ENCODE results near the gene SGPP2. TPM values are rescaled to one million over a fixed set of nuclear protein-coding genes. Genes with fewer than 3 reads are reported as not detected.
"Not testable (repeated sequence)": the region's sequence is repeated elsewhere in the genome, so short reads cannot be mapped to it uniquely, and the experiment has no call there.

SGPP2 gene
- total RNA-seq, 1 experiment from 2014 or later: not detected

DNA sequence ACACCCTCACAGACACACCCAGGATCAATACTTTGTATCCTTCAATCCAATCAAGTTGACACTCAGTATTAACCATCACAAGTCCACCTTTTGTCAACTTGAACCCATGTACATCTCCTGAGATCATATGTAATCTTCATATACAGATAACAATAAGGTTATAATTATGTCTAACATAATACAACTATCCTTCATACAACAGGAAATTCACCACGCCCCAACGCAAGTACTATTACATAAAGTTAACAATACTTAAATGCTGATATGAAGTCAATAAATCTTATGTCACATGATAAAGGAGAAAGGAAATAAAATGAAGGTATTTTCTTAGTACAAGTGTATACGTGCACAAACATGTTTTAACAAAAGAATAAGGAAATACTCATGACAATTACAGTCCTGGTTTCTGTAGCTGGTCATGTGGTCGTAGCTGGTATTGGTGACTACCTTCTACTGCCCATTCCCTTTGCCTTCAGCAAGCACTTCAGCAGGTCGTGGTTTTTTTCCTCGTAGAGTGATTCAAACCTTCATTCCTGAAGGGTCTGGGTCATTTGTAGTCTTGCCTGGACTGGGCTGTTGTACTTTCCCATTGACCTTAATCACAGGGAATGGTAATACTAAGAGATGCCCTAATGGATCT, 11.2 kb downstream of the SGPP2 start:
- H3K27ac ChIP-seq; H3K4me3 ChIP-seq; H3K27me3 ChIP-seq (replicated peaks); H3K4me1 ChIP-seq (replicated peaks); DNase-seq (ENCODE audit: low read depth in 1 of 2, low spot score in 2 of 2); H3K36me3 ChIP-seq; H3K9me3 ChIP-seq (replicated peaks): not testable (repeated sequence)

DNA sequence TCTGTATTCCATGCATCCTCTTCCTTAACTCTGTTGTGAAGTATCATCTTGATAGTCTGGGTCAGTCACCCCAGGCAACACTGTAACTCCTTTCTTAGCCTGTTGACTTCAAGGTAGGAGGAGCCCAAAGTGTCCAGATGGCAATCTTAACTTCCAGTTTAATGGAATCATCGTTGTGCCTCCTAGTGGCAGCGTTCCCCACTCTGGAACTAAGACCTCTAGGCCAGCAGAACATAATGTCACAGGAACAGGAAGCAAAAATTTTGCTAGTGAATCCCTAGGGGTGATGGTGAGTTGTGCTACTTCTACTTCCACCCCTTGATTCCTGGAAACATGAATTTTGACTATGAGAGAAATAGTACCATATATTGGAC, 11.7 kb downstream of the SGPP2 start:
- DNase-seq (ENCODE audit: low read depth in 1 of 2, low spot score in 2 of 2): no peak
- no peak overlapping the region for H3K4me3 ChIP-seq
- H3K4me1 ChIP-seq (replicated peaks): no peaks in the 10 kb centered on the region
- H3K9me3 ChIP-seq (replicated peaks): no peaks in the 10 kb centered on the region
- H3K27me3 ChIP-seq (replicated peaks): no peaks in the 10 kb centered on the region
- no peak overlapping the region for H3K27ac ChIP-seq
- no peaks in the 10 kb centered on the region for H3K36me3 ChIP-seq

DNA sequence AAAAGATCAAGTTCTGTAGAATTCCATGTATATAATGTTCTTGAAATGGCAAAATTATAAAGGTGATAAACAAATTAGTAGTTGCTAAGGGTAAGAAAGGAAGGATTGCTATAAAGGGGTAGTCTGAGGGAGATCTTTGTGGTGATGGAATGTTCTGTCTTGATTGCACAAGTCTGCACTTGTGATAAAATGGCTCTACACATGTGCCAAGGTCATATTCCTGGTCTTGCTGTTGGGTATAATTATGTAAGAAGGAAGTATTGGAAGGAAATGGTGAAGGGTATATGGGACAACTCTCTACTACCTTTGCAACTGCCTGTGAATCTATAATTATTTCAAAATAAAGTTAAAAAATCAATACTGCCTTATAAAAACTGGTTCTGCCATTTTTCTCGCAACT, 15.3 kb downstream of the SGPP2 start:
- no peak overlapping the region for H3K27ac ChIP-seq

DNA sequence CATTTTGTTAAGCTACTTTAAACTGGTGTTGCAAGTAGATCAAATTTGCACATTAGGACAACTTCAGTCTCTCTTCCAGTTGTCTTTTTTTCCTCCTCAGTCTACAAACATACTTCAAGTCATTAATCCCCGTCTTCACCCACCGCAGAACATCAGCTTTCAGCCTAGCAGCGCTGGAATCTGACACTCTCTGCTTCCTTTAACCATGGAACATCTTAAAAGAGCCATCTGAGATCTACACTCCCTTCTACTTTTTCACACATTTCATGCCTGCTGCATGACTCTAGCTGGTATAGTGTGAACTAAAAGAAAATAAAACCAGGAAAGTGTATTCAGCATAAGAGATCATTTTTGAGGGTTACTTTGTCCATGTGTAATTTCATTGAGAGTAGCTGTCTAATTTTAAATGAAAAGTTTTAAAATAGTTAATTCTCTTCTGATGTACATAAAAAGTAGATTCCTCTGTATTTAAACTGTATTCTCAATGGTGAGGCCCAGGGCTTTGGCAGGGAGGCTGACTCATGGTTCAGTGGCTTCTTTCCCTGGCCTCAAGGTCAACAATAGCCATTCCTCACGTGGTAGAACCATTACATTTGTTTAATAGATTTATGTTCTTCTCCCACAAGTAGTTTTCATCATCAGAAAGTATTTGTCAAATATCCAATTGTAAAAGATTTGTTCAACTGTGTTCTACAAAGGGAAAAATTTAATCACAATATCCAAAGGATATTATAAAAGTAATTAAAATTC, 16.5 kb downstream of the SGPP2 start:
- no peak for DNase-seq (ENCODE audit: low read depth in 1 of 2, low spot score in 2 of 2)
- H3K27ac ChIP-seq: no peak overlapping the region

More for the DNA sequence above, 15.3 kb downstream of the SGPP2 start:
- H3K4me3 ChIP-seq: no peak overlapping the region
- DNase-seq (ENCODE audit: low read depth in 1 of 2, low spot score in 2 of 2): no peak
- no peaks in the 10 kb centered on the region for H3K9me3 ChIP-seq (replicated peaks)
- H3K4me1 ChIP-seq (replicated peaks): no peaks in the 10 kb centered on the region
- no peaks in the 10 kb centered on the region for H3K27me3 ChIP-seq (replicated peaks)
- H3K36me3 ChIP-seq: no peaks in the 10 kb centered on the region

DNA sequence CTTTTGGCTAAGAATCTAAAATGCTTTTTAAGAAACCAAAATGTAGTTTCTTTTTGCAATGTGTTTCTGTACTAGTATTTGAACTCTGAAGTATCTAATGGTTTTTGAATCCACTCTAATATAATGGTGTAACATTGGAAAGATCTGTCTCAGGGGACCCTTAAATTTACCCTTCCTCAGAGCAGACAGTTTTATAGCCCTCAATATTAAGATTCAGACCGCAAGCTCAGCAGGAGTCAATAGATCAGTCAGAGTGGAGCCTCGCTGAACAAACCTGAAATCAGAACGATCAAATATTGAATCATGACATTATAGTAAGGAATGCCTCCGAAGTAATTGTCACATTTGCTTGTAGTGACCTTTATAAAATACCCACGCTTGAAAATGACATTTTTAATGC, 18.3 kb downstream of the SGPP2 start:
- no peak for DNase-seq (ENCODE audit: low read depth in 1 of 2, low spot score in 2 of 2)
- H3K9me3 ChIP-seq (replicated peaks): no peaks in the 10 kb centered on the region
- H3K4me3 ChIP-seq: no peak overlapping the region
- no peaks in the 10 kb centered on the region for H3K4me1 ChIP-seq (replicated peaks)
- H3K36me3 ChIP-seq: no peaks in the 10 kb centered on the region
- no peaks in the 10 kb centered on the region for H3K27me3 ChIP-seq (replicated peaks)
- no peak overlapping the region for H3K27ac ChIP-seq

More for the DNA sequence above, 16.5 kb downstream of the SGPP2 start:
- Histone ChIP-seq H3K27me3 (replicated peaks) (no peaks in the 10 kb centered on the region), H3K4me3 (no peak overlapping the region), H3K9me3 (replicated peaks) (no peaks in the 10 kb centered on the region), H3K4me1 (replicated peaks) (no peaks in the 10 kb centered on the region), H3K36me3 (no peaks in the 10 kb centered on the region)

DNA sequence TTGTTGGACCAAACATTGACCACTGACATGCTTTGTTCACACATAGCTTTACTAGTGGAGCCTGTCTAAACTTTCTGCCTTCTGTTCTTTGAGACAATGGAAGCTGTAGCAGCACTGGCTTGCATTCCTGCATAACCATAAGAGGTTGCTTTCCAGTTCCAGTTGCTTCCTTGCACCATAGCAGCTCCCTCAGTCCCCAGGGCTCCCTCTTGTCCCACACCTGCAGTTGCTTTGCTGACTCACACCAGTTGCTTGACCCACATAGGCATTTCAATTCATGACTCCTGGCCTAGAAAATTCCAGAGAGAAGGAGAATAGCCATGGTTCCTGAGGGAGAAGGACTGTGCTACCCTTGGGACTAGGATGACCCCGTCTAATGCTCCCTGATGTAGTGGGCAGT, 20.9 kb downstream of the SGPP2 start:
- H3K4me3 ChIP-seq: no peak overlapping the region
- H3K27me3 ChIP-seq (replicated peaks): no peaks in the 10 kb centered on the region
- H3K9me3 ChIP-seq (replicated peaks): no peaks in the 10 kb centered on the region
- no peak for DNase-seq (ENCODE audit: low read depth in 1 of 2, low spot score in 2 of 2)
- no peak overlapping the region for H3K27ac ChIP-seq
- H3K4me1 ChIP-seq (replicated peaks): no peaks in the 10 kb centered on the region
- no peaks in the 10 kb centered on the region for H3K36me3 ChIP-seq

DNA sequence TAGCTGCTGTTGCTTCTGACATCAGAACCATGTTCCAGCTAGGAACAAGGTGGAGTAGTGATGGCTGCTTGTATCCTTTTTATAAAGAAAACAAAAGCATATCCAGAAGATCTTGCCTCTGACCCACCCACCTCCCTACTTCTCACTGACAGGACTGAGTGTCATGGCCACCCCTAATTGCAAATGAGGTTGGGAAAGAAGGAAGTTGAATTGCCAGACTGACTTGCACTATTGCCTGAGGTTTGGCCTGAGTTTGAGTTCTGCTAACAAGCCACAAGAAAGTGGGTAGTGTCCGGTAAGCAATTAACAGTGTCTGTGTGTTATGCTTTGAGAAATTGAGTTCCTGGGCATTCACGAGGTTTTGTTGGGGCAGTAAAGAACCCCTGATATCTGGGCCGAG, 22.8 kb downstream of the SGPP2 start:
- Histone ChIP-seq H3K4me1 (replicated peaks) (no peaks in the 10 kb centered on the region), H3K9me3 (replicated peaks) (no peaks in the 10 kb centered on the region), H3K27me3 (replicated peaks) (no peaks in the 10 kb centered on the region), H3K4me3 (no peak overlapping the region), H3K27ac (no peak overlapping the region), H3K36me3 (no peaks in the 10 kb centered on the region)
- DNase-seq (ENCODE audit: low read depth in 1 of 2, low spot score in 2 of 2): no peak

DNA sequence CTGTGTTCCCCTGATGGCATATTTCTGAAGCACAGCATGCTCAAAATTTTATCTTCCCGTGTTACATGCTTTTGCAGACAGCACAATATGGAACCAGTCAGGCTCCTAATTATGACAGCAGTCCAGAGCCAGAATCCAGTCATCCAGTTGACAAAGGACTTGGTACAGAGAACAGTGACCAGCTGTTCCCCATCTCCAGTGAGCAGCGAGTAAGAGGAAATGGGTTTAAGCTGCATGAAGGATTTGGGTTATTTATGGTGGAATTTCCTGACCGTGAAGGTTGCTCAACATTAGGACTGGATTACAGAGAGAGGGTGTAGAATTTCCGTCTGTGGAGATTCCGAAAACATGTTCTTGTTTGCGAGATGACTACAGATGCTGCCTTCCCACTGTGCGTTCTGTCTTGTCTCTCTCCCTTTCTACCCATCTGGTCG, 24.4 kb downstream of the SGPP2 start:
- H3K9me3 ChIP-seq (replicated peaks): no peaks in the 10 kb centered on the region
- no peaks in the 10 kb centered on the region for H3K36me3 ChIP-seq
- H3K4me1 ChIP-seq (replicated peaks): no peaks in the 10 kb centered on the region
- H3K27ac ChIP-seq: no peak overlapping the region
- H3K27me3 ChIP-seq (replicated peaks): no peaks in the 10 kb centered on the region
- no peak overlapping the region for H3K4me3 ChIP-seq
- no peak for DNase-seq (ENCODE audit: low read depth in 1 of 2, low spot score in 2 of 2)

DNA sequence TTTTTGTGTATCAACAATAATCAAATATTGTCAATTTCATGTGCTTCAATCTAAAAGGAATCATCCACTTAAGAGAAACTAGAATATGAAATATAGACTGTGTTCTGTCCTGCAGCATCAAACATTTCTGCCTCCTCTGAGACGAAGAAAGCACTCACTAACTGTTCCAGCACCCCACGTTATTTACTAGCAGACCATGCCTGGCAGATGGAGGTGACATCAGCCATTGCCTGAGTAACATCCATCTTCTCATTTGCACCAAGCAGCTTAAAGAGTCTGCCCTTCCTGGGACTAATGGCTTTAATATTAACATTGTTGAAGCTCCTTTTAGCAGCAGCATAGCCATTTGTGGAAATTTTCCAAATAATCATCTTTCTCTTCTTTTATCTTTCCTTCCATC, 25.7 kb downstream of the SGPP2 start:
- Histone ChIP-seq H3K4me1 (replicated peaks) (no peaks in the 10 kb centered on the region), H3K36me3 (no peaks in the 10 kb centered on the region), H3K9me3 (replicated peaks) (no peaks in the 10 kb centered on the region), H3K27me3 (replicated peaks) (no peaks in the 10 kb centered on the region; the same call in 1 of the 2 replicates), H3K4me3 (no peak overlapping the region), H3K27ac (no peak overlapping the region)
- DNase-seq (ENCODE audit: low read depth in 1 of 2, low spot score in 2 of 2): no peak

DNA sequence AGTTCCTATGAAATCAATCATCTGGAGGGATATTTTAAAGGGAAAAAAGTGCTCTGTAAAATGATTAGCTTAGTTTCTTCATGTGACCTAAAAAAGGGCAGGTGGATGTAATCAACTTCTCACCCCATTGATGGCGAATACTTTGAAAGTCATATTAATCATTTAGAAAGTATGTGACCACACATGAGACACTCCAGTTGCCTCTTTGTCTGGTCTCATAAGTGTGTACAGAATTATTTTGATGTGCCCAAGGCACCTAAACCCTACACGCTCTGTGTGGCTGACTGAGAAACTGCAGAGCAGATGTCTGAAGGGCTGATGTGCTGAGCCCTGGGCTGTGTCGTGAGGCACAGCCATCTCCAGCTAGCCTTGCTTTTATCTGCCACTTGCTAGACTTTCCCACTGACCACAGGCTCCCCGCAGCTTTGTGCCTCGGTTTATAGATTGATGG, 26.9 kb downstream of the SGPP2 start:
- Histone ChIP-seq H3K27ac (no peak overlapping the region), H3K27me3 (replicated peaks) (no peaks in the 10 kb centered on the region; the same call in 1 of the 2 replicates), H3K4me1 (replicated peaks) (no peaks in the 10 kb centered on the region), H3K36me3 (no peaks in the 10 kb centered on the region), H3K9me3 (replicated peaks) (no peaks in the 10 kb centered on the region), H3K4me3 (no peak overlapping the region)
- no peak for DNase-seq (ENCODE audit: low read depth in 1 of 2, low spot score in 2 of 2)

DNA sequence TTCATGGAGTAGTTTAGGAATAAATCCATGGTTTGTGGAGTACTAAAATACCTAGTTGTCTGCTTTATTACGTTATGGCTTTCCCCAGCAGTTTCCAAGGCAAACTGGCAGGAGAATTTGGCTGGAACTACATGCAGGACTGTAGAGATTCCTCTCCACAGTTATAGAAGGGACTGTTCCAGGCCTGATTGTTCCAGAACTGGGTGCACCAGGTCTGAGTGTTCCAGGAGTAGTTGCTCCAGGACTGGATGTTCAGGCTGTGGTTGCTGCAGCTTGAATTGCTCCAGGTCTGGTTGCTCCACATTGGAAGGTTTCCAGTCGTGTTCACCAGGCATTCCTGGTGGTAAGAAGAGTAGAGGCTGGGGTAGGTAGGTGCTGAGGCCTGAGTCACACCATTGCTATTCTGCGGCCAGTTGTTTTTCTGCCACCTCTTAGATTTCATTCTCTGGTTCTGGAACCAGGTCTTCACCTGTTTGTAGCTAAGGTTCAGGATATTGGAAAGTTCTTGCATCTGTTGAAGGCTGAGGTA, 28.1 kb downstream of the SGPP2 start:
- no peaks in the 10 kb centered on the region for H3K4me1 ChIP-seq (replicated peaks)
- DNase-seq (ENCODE audit: low read depth in 1 of 2, low spot score in 2 of 2): no peak
- H3K27me3 ChIP-seq (replicated peaks): no peaks in the 10 kb centered on the region; the same call in 1 of the 2 replicates
- H3K36me3 ChIP-seq: no peaks in the 10 kb centered on the region
- no peak overlapping the region for H3K27ac ChIP-seq
- no peak overlapping the region for H3K4me3 ChIP-seq
- H3K9me3 ChIP-seq (replicated peaks): no peaks in the 10 kb centered on the region

DNA sequence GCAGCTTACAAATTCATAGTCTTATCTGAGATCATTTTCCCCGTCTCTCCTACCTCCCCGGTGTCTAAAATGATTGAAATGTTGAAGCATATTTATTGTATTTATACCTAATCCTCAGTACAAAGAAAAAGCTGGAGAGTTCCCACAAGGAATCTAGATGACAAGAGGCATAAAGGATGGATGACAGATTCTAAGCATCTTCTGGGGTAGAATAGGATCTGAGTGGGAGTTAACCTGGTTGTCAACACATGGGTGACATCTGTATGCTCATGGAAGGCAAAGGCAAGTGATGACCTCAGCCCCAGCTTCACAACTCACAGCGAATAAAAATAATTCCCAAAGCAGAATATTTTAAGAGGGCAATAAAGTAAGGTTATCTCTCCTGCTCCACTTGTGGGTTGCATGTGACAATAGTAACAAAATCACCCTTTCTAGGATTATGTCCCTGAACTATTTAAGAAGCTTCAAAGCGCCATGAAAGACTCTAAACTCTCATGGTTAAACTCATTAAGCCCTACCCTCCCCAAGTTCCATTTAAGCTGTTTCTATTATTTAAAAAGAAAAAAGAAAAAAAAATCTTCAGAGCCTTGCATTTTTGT, 32.2 kb downstream of the SGPP2 start:
- Histone ChIP-seq H3K27ac (no peak overlapping the region), H3K27me3 (replicated peaks) (no peaks in the 10 kb centered on the region; the same call in 1 of the 2 replicates), H3K4me1 (replicated peaks) (no peaks in the 10 kb centered on the region), H3K9me3 (replicated peaks) (no peaks in the 10 kb centered on the region), H3K36me3 (no peaks in the 10 kb centered on the region), H3K4me3 (no peak overlapping the region)
- DNase-seq (ENCODE audit: low read depth in 1 of 2, low spot score in 2 of 2): no peak

DNA sequence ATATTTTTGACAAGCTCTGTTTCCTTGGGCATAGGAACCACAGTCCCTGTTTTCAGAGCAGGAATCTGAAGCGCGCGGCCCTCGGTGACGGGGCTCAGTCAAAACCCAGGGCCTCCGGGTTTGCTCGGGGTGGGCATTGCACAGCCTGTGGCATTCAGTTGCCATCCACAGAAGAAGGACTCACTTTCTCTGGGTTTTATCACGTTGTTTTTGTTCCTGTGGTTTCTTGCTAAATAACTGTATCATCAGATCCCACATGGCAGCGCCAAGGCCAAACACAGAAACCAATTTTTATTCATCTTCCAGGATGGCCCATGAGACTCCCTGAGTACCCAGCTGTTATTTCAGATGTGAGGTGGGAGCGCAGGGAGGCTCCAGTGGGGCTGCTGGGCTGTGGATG, 35.6 kb downstream of the SGPP2 start:
- DNase-seq (ENCODE audit: low read depth in 1 of 2, low spot score in 2 of 2): no peak

DNA sequence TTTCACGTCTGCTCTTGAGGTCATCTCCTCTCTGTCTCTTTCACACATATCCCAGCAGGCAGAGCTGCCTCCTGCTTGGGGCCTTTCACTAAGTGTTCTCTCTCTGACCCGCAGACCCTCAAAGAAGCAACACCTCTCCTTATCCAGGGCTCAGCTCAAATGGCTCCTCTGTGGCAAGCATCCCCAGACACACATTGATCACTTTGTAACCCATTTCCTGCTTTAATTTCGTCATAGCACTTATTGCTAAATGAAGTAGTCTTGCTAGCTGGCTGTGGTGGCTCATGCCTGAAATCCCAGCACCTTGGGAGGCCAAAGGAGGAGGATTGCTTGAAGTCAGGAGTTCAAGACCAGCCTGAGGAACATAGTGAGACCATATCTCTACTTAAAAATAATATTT, 41.4 kb downstream of the SGPP2 start:
- H3K27ac ChIP-seq: no peak overlapping the region
- no peaks in the 10 kb centered on the region for H3K36me3 ChIP-seq
- H3K27me3 ChIP-seq (replicated peaks): no peaks in the 10 kb centered on the region; the same call in 1 of the 2 replicates
- H3K4me3 ChIP-seq: no peak overlapping the region
- H3K9me3 ChIP-seq (replicated peaks): no peaks in the 10 kb centered on the region
- no peak for DNase-seq (ENCODE audit: low read depth in 1 of 2, low spot score in 2 of 2)
- no peaks in the 10 kb centered on the region for H3K4me1 ChIP-seq (replicated peaks)

More for the DNA sequence above, 35.6 kb downstream of the SGPP2 start:
- Histone ChIP-seq H3K9me3 (replicated peaks) (no peaks in the 10 kb centered on the region), H3K4me3 (no peak overlapping the region), H3K4me1 (replicated peaks) (no peaks in the 10 kb centered on the region), H3K27me3 (replicated peaks) (no peaks in the 10 kb centered on the region), H3K36me3 (no peaks in the 10 kb centered on the region), H3K27ac (no peak overlapping the region)
